Measurements from ENCODE around the gene RELL1. TPM values are rescaled to one million over a fixed set of nuclear protein-coding genes. Genes with fewer than 3 reads are reported as not detected.

The RELL1 gene
- polyA plus RNA-seq, 1 of the 3 experiments (the other 2 are of a cell fraction), result 4.5 TPM

DNA sequence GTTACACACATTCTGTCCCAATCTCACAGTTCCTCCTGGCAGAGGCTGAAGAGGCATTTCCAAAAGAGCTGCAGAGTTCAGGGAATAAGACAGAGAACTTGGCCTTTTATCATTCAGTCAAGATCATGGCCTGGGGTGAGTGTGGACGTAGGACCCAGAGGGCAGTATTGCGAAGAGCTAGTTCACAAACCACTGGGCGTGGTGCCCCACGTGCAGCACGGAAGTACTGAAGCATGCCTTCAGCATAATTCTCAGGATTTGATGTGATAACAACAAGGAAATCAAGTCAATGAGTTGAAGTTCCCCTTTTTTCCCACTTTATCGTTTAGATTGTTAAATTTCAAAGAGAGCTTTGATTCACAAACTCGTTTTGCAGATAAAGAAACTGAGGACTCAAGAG lies 117.7 kb downstream of the RELL1 start:
- CTCF ChIA-PET, result interaction anchor here (0.9 to 1.5 kb wide), 2 partner anchors 115 to 119 kb away, joined by 3 to 9 read pairs; a partner anchor contains a TSS
- no peak overlapping the region for H3K4me3 ChIP-seq (ENCODE audit: low read depth in 2 of 2, low read length in 1 of 2)
- DNase-seq, result no peak
- H3K4me2 ChIP-seq, result no peak overlapping the region
- no peaks in the 10 kb centered on the region for H3K9me3 ChIP-seq
- H3K9me2 ChIP-seq, result no peaks in the 10 kb centered on the region
- H3K79me2 ChIP-seq (ENCODE audit: insufficient read depth), result no peaks in the 10 kb centered on the region
- no peaks in the 10 kb centered on the region for H3F3A ChIP-seq (replicated peaks; ENCODE audit: insufficient read depth)
- H3K9ac ChIP-seq, result no peak overlapping the region
- 51% methylated on average over 7 of the region's 7 CpGs for WGBS (ENCODE audit: low lambda C conversion rate)
- H4K20me1 ChIP-seq (ENCODE audit: insufficient read depth), result no peaks in the 10 kb centered on the region
- POLR2A ChIA-PET, result no interaction called here
- TF ChIP-seq TCF12 (IDR thresholded peaks at IDR 0.05) (no peak), JUND (IDR thresholded peaks at IDR 0.05) (no peak)
- H3K27ac ChIP-seq (ENCODE audit: low read depth in 2 of 2, low read length in 1 of 2), result no peak overlapping the region
- no peaks in the 10 kb centered on the region for H3K36me3 ChIP-seq (replicated peaks in 1 of 2; ENCODE audit: control insufficient read depth in 1 of 2, insufficient read depth in 2 of 2, low read length in 1 of 2)
- H2AFZ ChIP-seq (ENCODE audit: low read depth), result no peak overlapping the region
- no peaks in the 10 kb centered on the region for H3K27me3 ChIP-seq (ENCODE audit: insufficient read depth)
- H3K4me1 ChIP-seq (ENCODE audit: control insufficient read depth in 1 of 2, insufficient read depth in 2 of 2, low read depth in 1 of 2, low read length in 1 of 2), result no peaks in the 10 kb centered on the region

- Histone ChIP-seq H3K9ac (no peak overlapping the region), H3K4me2 (no peak overlapping the region), H3K27ac (ENCODE audit: low read depth in 2 of 2, low read length in 1 of 2) (no peak overlapping the region), H3K4me1 (ENCODE audit: control insufficient read depth in 1 of 2, insufficient read depth in 2 of 2, low read depth in 1 of 2, low read length in 1 of 2) (no peaks in the 10 kb centered on the region), H3K9me3 (no peaks in the 10 kb centered on the region), H3K4me3 (ENCODE audit: low read depth in 2 of 2, low read length in 1 of 2) (no peak overlapping the region), H3K79me2 (ENCODE audit: insufficient read depth) (no peaks in the 10 kb centered on the region), H3K9me2 (no peaks in the 10 kb centered on the region), H3K36me3 (replicated peaks in 1 of 2; ENCODE audit: control insufficient read depth in 1 of 2, insufficient read depth in 2 of 2, low read length in 1 of 2) (no peaks in the 10 kb centered on the region), H2AFZ (ENCODE audit: low read depth) (no peak overlapping the region), H3K27me3 (ENCODE audit: insufficient read depth) (no peaks in the 10 kb centered on the region), H3F3A (replicated peaks; ENCODE audit: insufficient read depth) (no peaks in the 10 kb centered on the region), H4K20me1 (ENCODE audit: insufficient read depth) (no peaks in the 10 kb centered on the region)
- TF ChIP-seq POLR2AphosphoS5 (IDR thresholded peaks at IDR 0.05; ENCODE audit: low read depth, low read length) (no peak), SIN3A (IDR thresholded peaks at IDR 0.05; ENCODE audit: borderline replicate concordance, low read depth, low read length) (no peak), TAF1 (IDR thresholded peaks at IDR 0.05; ENCODE audit: borderline replicate concordance, low read depth, low read length) (no peak), RCOR1 (IDR thresholded peaks at IDR 0.05; ENCODE audit: low read length) (no peak), CTCF (IDR thresholded peaks at IDR 0.05) (no peak), GATA2 (CRISPR knock-in tag; IDR thresholded peaks at IDR 0.05) (no peak), EP300 (IDR thresholded peaks at IDR 0.05; ENCODE audit: borderline replicate concordance in 1 of 2, low read depth in 1 of 2, low read length in 1 of 2) (no peak), RAD21 (IDR thresholded peaks at IDR 0.05; ENCODE audit: low read length) (no peak), MEF2A (IDR thresholded peaks at IDR 0.05; ENCODE audit: borderline replicate concordance, low read depth) (no peak), FOXJ3 (CRISPR knock-in tag; IDR thresholded peaks at IDR 0.05) (no peak), RXRA (IDR thresholded peaks at IDR 0.05; ENCODE audit: borderline replicate concordance, low read depth) (no peak), NRF1 (IDR thresholded peaks at IDR 0.05; ENCODE audit: low read depth, low read length) (no peak)
- TF ChIP-seq, protein P1, sequence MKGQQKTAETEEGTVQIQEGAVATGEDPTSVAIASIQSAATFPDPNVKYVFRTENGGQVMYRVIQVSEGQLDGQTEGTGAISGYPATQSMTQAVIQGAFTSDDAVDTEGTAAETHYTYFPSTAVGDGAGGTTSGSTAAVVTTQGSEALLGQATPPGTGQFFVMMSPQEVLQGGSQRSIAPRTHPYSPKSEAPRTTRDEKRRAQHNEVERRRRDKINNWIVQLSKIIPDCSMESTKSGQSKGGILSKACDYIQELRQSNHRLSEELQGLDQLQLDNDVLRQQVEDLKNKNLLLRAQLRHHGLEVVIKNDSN (IDR thresholded peaks at IDR 0.05; ENCODE audit: borderline replicate concordance, low read depth), result no peak
- TF ChIP-seq, protein P2, sequence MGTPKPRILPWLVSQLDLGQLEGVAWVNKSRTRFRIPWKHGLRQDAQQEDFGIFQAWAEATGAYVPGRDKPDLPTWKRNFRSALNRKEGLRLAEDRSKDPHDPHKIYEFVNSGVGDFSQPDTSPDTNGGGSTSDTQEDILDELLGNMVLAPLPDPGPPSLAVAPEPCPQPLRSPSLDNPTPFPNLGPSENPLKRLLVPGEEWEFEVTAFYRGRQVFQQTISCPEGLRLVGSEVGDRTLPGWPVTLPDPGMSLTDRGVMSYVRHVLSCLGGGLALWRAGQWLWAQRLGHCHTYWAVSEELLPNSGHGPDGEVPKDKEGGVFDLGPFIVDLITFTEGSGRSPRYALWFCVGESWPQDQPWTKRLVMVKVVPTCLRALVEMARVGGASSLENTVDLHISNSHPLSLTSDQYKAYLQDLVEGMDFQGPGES (IDR thresholded peaks at IDR 0.05; ENCODE audit: low read depth, low read length), result no peak
- TF ChIP-seq, protein P3, sequence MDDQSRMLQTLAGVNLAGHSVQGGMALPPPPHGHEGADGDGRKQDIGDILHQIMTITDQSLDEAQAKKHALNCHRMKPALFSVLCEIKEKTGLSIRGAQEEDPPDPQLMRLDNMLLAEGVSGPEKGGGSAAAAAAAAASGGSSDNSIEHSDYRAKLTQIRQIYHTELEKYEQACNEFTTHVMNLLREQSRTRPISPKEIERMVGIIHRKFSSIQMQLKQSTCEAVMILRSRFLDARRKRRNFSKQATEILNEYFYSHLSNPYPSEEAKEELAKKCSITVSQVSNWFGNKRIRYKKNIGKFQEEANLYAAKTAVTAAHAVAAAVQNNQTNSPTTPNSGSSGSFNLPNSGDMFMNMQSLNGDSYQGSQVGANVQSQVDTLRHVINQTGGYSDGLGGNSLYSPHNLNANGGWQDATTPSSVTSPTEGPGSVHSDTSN (IDR thresholded peaks at IDR 0.05), result no peak
- TF ChIP-seq, protein P4, sequence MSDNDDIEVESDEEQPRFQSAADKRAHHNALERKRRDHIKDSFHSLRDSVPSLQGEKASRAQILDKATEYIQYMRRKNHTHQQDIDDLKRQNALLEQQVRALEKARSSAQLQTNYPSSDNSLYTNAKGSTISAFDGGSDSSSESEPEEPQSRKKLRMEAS (IDR thresholded peaks at IDR 0.05; ENCODE audit: low read depth), result no peak
- WGBS (ENCODE audit: low lambda C conversion rate), result 67% methylated on average over 2 of the region's 2 CpGs
- no peak for DNase-seq
- ChIA-PET POLR2A (no interaction called here), CTCF (interaction anchor here (0.9 to 3.9 kb wide), 11 partner anchors 12 to 351 kb away, joined by 3 to 31 read pairs (median 5); partner anchors contain the start of gene PGM2)
Measured at GRCh38 chr4:37567836-37568235, 118.3 kb downstream of the RELL1 start.
